Measurements from ENCODE around the gene MCU. TPM values are rescaled to one million over a fixed set of nuclear protein-coding genes. Genes with fewer than 3 reads are reported as not detected.

MCU gene
- total and polyA plus RNA-seq, 12 donors, result 9.0 to 19.0 (median 14.7) TPM

DNA sequence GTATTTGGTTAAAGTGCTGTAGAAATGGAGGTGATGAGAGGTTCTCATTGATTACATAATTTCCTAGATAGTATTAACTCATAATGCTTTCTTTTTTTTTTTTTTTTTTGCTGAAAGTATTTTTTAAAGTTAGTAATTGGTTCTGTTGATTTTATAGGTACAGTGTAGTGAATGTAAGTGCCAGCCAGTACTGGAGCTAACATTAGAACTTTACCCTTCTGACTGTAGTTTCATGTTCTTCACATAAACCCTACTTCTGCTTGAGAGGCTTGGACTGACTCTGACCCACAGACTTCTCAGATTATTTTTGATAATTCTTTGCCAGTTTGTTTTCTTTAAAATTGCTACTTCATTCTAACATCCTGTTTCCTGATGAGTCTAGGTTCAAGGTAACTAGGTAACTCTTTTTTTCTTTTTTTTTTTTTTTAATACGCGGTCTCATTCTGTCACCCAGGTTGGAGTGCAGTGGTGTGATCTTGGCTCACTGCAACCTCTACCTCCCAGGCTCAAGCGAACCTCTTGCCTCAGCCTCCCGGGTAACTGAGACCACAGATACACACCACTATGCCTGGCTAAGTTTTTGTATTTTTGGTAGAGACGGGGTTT lies 109.4 kb downstream of the MCU start:
- H3K27me3 ChIP-seq, result no peaks in the 10 kb centered on the region
- DNase-seq (no peak), ATAC-seq (peak in 1 of 8 donors; percentile 37)
- TF ChIP-seq CTCF (IDR thresholded peaks at IDR 0.05), result no peak
- H3K9me3 ChIP-seq, result no peaks in the 10 kb centered on the region
- intact Hi-C loops (cut with DNase I), result no loop called here
- H3K36me3 ChIP-seq, result no peaks in the 10 kb centered on the region
- H3K4me3 ChIP-seq, result no peak overlapping the region
- H3K4me1 ChIP-seq, result peaks cover 0 to 39% (median 18%) of the 10 kb centered on the region in 9 donors
- peak overlapping the region in 1 of 10 donors; percentile 61 for H3K27ac ChIP-seq
- WGBS, 2 donors, result 90 to 99% methylated on average over 5 of the region's 5 CpGs

GRCh38 chr10:72802332-72802731 lies 110.4 kb downstream of the MCU start:
- peak in 2 of 8 donors; percentile 18 to 22 for ATAC-seq
- Histone ChIP-seq H3K27ac (peak overlapping the region in 7 of 10 donors; percentile 6 to 71 (median 44)), H3K4me1 (peaks cover 0 to 39% (median 18%) of the 10 kb centered on the region in 9 donors), H3K4me3 (peak overlapping the region in 3 of 10 donors; percentile 2 to 17 (median 4)), H3K36me3 (no peaks in the 10 kb centered on the region), H3K9me3 (no peaks in the 10 kb centered on the region), H3K27me3 (no peaks in the 10 kb centered on the region)
- intact Hi-C loops (cut with DNase I), result no loop called here
- no peak for TF ChIP-seq CTCF (IDR thresholded peaks at IDR 0.05)
- no peak for DNase-seq
- WGBS, 2 donors, result 75 to 81% methylated on average over 2 of the region's 2 CpGs

DNA sequence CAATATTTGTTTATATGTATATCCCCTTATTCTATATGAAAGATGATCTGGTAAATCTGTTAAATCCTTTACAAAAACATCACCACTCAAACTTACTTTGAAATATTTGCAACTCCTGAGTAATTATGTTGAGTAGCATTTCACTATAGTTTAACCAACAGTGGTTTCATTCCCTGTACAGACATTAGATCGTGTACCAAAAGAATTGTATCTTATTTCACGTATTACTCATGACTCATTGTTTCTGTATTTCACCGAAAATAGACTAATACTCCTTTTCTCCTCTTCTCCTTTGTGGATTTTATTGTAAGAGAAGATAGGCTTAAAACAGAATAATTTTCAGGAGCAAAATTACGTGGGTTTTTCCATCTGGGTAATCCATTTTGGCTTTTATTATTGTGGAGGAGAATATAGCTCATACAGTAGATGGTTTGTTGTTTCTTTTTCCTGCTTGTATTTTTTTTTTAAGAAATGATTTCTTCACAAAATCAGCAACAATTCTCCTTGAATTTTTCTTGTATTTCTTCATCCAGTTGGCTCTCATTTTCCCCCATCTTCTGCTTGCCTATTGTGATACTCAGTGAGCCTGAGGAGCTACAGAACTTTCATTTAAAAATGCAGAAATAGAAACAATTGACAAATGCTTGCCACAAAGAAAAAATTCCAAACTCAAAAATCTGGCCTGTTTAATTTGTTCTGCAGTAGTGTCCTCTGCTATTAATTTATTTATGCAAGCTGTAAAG lies 111.0 kb downstream of the MCU start:
- Histone ChIP-seq H3K27me3 (no peaks in the 10 kb centered on the region), H3K4me1 (peaks cover 0 to 42% (median 18%) of the 10 kb centered on the region in 9 donors), H3K4me3 (peak overlapping the region in 6 of 10 donors; percentile 2 to 24 (median 3)), H3K9me3 (no peaks in the 10 kb centered on the region), H3K27ac (peak overlapping the region in 8 of 10 donors; percentile 5 to 71 (median 35)), H3K36me3 (no peaks in the 10 kb centered on the region)
- WGBS, 2 donors, result 30 to 47% methylated on average over 4 of the region's 4 CpGs
- DNase-seq, result no peak
- intact Hi-C loops (cut with DNase I), result no loop called here
- TF ChIP-seq CTCF (IDR thresholded peaks at IDR 0.05), result no peak
- peak in 3 of 8 donors; percentile 20 to 58 (median 56) for ATAC-seq

GRCh38 chr10:72808001-72808400 lies 116.1 kb downstream of the MCU start:
- no peak for TF ChIP-seq CTCF (IDR thresholded peaks at IDR 0.05)
- Histone ChIP-seq H3K36me3 (no peaks in the 10 kb centered on the region), H3K27ac (no peak overlapping the region), H3K9me3 (no peaks in the 10 kb centered on the region), H3K4me1 (peaks cover 0 to 20% (median 8%) of the 10 kb centered on the region in 9 donors), H3K4me3 (no peak overlapping the region), H3K27me3 (no peaks in the 10 kb centered on the region)
- WGBS, 2 donors, result 85 to 90% methylated on average over 3 of the region's 3 CpGs
- intact Hi-C loops (cut with DNase I), result no loop called here
- DNase-seq, result no peak
- no peak for ATAC-seq
